NCI-H1417 treated with DMSO at 0.1 percent for 48 hours (cell line): ENCODE results near the gene ISM1.
A peak's percentile ranks its signal among the peaks of the same experiment; 100 is the strongest.

Source experiments
- DNase-seq: peaks from one replicate; lab custom pipeline; 2025; lab: John Stamatoyannopoulos, UW

ISM1 gene

DNA sequence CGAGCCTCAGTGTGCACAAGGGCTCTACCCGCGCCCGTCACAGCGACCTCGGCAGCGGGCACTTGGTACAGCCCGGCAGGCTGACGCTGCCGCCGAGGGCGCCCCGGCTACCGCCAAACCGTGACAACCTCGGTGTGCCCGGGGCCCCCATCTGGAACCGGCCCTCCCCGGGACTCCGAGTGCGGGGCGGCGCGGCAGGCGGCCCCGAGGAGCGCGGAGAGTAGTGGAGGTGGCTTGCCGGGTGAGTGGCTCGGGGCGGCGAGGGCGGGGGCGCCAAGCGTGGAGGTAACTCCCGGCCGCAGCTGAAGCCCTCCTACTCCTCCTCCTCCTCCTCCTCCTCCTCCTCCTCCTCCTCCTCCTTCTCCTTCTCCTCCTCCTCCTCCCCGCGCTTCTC is at the start of gene ISM1:
TSS of gene ISM1 (plus strand) at position 371 of the 394 bp plus-strand sequence. CDS start 503 bp downstream, outside the sequence.
- DNase-seq: no peak

DNA sequence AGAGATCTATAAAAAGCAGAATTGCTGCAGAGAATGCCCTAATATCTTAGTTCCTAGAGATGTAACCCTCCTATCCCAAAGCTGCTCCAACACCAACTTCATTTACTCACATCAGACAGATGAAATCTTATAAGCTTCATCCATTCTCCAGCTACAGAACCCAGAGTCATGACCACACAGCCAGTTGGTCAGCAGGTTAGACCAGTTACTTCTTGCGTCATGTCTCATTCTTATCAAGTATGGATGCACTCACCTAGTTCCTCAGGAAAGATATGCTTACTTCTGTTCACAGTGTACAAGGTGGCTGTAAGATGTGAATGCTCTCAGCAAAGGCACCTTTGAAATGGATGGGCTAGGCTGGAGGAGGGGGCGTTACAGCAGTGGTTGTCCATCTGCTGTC is 47.9 kb upstream of the ISM1 start:
- no peak for DNase-seq

DNA sequence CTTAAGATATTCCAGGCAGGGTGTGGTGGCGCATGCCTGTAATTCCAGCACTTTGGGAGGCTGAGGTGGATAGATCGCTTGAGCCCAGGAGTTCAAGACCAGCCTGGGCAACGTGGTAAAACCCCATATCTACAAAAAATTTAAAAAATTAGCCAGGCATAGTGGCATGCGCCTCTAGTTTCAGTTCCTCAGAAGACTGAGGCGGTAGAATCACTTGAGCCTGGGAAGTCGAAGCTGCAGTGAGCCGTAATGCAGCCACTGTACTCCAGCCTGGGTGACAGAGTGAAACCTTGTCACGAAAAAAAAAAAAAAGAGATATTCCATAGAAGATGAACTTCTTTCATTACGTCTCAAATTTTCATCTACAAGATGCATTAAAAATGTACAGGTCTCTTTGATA is 46.7 kb upstream of the ISM1 start:
- DNase-seq: no peak

DNA sequence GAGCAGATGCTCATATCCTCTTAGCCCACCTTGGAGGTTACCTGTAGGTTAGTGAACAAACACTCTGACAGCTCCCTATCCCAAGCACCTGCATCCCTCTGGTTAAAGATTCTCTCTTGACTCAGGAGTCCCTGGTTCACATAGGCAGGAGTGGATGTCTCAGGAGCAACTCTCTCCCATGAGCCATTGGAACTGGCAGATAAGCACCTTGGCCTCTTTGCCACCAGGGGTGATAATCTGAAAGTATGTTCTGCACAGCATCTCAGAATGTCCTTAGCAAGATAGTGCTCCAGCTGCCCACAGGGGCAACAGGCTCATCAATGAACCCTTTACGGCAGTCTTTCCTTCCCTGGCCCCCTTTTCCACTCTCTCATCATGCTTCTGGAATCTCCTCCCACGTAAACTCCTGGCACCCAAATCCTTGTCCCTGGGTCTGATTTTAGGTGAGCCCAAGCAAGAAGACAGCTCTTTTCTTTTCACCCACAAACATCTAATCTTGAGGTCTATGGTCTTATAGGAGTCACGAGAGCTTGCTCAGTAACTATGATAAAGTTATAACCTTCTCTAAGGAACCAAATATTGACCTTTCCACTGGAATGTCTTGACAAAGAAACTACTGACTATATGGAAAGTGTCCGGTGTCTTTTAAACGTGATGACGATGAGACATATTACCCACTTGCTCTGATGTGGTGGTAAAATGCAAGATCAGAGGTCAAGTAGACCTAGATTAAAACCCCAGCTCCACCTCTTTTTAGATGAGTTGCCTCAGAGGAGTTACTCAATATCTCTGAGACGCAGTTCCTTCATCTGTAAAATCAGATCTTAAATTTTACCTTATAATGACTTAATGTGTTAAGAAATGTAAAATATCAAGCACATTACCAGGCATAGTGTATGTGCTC is 39.8 kb upstream of the ISM1 start:
- DNase-seq: no peak

DNA sequence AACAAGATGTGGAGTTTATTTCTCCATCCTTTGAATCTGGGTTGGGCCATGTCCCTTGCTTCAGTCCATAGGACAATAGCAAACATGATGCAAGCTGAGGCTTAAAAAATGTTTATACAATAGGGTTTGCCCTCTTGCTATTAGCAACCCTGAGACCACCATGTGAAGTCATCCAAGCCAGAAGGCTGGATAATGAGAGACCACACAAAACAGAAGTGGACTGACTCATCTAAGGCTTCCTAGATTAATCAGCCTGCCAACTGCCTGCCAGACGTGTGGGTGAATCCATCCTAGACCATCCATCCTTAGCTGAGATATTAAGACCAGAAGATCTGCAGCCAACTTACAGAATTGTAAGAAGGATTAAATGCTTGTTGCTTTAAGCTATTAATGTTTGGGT is 38.1 kb upstream of the ISM1 start:
- DNase-seq: no peak

DNA sequence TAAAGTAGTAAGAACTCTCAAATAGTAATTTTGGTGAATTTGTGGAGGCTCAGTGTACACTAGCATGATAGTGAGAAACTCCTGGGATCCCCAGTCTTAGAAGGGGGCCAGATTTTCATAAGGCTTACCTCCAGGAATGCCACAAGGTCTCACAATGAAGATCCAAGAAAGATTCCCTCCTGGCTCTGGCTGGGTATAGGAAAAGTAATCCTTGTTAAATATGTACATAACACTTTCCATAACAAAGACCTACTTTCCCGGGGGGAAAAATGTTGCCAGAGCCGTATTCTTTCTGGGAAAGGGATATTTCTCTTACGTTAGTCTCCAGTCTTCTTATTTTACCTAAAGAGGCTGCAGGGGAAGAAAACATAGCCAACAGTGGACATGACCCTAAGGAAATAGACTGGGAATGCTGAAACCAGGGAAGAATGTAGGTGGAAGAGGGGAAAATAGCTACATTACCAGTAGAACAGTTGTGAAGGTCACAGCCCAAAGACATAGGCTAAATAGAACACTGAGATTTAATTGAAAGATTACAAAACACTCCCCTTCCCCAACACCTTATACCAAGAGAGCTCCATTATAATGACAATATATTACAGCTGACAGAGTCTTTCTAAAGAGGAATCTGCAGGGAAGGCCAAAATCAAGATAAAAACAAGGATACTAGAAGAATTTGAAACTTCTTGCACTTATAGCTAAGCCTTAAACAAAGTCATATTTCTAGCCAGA is 34.9 kb upstream of the ISM1 start:
- DNase-seq: no peak

DNA sequence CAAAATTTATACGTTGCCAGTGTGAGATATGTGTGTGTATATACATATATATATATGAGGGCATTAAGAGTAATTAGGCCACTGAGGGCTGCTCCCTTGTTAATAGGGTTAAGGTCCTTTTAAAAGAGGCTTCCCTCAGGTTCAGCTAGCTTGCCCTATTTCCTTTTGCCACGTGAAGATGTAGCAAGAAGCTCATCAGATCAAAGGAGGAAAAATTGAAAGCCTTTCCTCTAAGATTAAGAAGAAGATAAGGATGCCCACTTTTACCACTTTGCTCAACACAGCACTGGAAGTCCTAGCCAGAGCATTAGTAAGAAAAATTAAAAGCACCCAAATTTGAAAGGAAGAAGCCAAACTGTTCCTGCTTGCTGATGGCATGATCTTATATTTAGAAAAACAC is 33.2 kb upstream of the ISM1 start:
- no peak for DNase-seq

DNA sequence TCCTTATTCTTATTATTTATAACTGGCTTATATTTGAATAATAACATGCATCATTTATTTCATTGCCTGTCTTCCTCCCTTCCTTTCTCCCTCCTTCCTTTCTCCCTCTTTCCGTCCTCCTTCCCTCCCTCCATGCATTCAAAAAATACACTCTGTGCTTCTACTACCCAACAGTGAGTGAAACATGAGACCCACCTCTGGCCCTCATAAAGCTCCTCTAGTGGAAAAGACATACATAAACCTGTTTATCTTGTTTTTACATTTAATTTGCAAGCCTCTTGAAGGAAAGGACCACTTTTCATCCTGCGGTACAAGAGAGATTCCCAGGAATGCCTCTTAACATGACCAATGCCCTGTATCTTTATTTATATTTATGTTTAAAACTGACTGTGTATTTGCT is 21.8 kb upstream of the ISM1 start:
- no peak for DNase-seq

DNA sequence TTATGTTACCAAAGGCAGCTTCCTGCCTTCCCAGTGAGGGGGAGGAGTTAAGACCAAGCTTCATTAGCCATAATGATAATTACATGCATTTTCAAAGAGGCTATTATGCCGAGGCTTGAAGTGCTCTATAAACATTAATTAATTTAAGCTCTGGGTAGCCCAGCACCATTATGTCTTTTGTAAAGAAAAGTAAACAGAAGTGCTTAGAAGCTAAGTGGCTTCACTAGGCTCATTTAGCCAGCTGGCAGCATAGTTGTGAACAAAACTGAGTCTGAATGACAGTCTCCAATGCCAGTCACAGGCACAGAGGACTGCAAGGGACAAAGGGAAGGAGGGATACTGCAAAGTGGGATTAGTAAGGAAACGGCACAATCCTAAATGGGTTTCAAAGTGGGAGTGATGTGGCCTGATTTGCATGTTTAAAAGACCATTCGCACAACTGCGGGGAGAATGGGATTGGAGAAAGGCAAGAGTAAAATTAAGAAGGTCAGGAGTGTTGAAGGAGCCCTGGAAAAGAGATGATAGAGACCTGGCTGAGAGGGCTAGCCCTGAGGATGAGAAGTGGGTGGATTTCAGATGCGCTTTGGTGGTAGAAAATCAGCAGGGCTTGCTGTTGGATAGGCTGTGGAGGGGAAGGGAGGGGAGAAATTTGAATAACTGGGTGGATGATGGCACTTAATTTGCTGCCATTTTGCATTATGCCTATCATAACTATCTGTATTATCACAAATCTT is 20.1 kb upstream of the ISM1 start:
- peak; percentile 96 for DNase-seq

DNA sequence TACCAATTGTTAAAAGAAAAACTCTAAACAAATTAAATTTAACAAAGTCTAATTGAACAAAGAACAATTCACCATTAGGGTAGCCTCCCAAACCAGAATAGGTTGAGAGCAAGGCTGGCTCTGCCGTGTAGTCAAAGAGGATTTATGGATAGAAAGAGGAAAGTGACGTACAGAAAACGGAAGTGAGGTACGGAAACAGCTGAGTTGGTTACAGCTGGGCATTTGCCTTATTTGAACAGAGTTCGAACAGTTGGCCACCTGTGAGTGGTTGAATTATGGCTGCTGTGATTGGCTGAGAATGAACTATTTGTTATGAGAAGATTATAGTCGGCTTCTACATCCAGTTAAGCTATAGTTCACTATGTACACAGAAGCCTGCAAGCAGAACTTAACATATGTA is 18.5 kb upstream of the ISM1 start:
- no peak for DNase-seq

DNA sequence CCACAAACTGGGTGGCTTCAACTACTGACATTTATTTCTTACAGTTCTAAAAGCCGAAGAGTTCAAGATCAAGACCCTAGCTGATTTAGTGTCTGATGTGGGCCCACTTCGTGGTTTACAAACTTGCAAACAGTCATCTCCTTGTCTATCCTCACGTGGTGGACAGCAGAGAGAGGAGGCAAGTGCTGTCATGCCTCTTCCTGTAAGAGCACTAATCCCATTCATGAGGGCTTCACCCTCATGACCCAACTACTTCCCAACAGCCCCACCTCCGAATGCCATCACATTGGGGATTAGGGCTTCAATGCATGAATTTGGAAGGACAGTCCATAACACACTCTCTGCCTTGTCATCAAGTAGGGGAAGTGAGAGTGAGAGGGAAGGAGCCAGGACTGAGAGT is 15.6 kb upstream of the ISM1 start:
- DNase-seq: no peak

DNA sequence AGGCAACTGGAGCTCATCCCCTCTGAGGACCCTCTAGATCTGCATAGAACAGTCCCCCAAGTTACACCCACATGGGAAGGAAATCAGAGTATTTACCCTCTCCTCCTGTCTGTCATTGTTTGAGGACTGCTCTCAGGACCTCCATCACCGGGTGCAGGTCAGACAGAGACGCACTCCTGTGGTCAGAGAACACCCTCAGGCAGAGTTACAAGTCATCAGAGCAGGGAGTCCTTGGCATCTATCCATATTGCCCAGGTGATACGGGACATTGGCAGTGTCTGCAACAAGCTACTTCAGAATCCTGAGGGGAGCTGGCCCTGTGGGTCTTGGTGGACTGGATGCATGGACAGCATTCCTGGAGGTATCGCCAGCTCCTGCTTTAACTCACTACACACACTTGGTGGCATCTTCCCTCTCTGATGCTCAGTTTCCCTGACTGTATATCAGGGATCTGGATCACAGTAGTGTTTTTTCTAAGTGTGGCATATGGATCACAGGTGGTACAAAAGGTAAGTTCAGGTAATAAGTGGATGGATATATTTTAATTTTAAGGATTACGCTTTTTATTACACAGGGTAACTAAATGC is 15.1 kb upstream of the ISM1 start:
- DNase-seq: no peak

DNA sequence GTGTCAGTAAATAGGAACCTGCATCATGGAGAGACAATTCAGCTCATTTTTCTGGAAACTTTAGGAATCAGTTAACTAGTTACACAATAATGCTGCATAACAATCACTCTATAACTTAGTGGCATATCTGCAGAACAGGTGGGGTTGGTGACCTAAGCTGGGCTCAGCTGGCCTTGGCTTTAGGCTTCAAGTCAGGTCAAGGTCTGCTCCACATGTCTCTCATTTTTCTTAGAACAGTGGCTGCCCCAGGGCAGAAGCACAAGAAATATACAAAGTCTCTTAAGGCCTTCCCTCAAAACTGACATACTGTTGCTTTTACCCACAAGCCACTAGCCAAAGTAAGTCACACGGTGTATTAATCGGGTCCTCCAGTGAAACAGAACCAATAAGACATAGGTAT is 14.1 kb upstream of the ISM1 start:
- DNase-seq: no peak

DNA sequence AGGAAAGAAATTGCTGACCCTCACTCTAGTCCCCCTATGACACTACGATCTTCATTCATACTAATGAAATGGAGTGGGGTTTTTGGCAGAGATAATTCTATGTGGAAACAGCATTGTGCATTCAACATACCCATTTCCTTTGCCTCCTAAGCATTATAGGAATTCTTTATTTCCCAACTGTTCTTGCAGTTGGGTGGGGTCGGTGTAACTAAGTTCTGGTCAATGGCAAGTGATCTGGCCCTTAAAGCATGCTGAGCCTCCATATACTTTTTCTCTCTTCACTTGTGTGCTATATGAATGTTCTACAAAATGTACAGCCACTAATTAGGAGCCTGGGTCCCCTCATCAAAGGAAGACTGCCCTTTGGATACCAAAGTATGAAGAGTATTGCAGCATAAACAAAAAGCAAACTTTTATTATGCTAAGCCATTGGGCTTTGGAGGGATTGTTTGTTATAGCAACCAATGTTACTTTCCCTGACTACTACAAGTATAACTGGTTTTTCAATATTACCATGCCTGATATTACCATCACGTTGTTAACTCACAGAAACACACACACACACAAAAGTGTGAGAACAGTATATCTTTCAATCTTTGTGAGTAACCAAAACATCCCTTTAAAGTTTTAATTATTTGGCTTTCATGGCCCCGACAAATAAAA is 9.0 kb upstream of the ISM1 start:
- DNase-seq: no peak

DNA sequence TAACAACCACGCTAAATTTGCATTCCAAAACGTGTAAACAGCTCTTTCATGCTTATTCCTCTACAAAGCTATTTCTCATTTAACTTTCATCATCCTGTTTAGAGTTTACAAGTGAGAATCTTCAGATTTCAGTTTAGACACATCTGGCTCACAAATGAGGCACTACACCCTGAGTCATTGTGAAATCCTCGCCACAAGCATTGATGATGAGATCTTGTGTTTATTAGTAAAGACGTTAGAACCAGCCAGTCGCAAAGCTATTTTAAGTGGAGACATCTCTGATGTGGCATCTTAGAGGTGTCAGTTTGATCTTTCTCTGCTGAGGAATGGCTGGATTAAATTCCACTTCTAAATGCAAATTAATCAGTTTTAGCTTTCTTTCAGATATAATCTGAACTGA is 8.3 kb upstream of the ISM1 start:
- DNase-seq: no peak

DNA sequence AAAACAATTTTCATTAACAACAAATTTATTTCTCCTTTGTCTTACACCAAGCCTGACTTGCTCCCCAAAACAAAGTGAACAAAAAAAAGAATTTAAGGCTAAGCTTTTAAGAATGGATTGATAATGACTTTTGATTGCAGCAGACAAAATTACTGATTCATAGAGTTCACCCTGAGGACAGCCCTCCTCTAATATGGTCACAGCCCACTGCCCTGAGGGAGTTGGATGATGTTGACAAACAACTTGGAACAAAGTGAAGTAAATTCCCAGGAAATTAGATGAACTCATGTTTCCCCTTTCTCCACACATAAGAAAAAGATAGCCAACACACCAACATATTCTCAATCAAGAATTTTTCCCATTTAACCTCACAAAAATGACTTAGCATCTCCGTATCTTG is 7.7 kb upstream of the ISM1 start:
- DNase-seq: no peak

DNA sequence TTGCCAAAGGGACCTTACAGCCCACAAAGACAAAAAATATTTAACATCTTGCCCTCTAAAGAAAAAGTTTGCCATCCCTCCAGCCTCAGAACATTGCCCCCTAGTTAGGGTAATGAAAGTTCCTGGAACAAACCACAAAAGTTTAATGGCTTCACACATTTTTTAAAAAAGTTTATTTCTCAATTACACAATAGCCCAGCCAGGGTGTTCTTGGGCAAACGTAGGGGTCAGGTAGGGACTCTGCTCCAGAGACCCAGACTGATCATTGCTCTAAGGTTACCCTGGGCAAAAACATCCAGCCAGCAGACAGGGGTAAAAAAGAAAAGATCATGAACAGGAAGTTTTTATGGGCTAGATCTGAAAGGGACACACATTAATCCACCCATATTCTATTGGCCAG is 4.5 kb upstream of the ISM1 start:
- no peak for DNase-seq

DNA sequence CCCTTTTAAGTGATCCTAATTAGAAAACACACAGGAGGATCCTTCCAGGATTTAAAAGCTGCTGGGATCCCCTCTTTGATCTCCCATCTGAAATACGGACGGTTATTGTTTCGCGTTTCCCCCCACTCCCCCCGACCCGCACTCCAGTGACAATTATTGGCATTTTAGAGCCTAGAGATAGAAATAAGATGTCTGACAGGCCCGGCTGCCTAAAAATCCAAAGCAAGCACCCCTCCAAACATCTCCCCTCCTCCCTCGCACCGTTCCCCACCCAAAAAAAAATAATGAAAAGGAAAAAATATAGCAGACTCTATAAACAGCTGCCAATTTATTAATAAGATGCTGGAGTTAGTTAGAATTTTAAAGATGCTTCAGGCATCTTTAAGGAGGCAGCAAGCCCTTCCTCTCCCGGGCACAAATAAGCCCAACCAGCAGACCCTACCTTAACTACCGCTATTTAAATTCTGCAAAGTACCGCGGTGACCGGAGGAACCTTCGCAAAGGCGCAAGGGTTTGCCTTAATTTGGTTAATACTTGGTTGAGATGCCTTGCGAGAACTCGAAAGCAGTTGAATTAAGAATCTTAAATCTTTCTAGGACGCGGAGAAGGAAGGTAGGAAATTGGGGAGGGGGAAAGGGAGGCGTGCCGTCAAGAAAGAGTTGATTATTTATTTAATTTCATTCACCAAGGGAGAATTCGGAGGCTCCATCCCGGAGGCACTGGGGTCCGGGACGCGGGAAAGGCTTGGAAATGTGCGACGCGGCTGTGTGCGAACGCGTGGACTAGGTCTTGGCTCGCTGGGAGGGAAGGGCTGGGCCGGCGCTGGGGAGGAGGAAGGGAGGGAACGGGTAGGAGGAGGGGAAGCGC is 1.5 kb upstream of the ISM1 start:
- DNase-seq: no peak

DNA sequence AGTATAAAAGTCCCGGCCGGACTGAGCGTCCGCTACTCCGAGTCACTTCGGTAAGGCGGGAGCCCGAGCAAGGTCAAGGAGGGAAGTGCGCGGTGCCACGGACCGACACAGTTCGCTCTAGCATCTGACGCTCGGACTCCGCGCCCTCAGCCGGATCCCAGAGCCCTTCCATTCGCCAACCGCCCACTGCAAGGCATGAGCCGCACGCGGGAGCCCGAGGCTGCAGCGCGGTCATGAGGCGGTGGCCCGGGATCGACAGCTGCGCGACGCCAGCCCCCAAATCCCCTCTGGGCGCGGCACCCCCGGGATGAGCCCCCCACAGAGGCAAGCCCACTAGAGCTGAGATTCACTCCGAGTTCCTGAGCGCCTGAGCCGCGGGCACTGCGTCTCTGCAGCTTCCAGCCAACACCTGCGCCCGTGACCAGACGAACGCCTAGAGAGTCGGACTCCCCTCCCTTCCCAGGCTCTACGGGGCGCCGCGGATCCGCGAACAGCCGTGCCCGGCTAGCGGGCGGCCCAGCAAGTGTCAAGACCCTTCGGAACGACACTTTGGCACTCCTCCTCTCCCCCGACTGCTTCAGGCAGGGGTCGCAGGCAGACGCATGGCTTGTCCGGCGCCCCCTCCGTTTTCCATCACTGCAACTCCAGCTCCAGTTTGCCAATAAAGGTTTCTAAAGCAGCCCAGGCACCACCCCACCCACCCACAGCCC is 725 bp upstream of the ISM1 start:
- no peak for DNase-seq

DNA sequence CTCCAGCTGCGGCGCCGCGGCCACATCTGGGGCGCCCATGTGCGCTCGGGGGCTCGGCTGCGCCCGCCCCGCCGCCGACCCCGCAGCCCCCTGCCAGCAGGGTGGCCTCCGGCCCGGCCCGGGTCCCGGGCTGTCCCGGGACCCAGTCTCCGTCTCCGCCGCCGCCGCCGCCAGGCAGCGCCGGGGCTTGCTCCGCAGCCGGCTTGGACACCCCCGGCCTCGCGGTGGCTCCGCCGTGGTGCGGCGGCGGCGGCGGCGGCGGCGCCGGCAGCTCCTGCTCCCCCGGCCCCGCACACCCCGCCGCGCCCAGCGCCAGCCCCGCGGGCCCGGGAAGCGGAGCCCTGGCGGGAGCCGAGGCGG is 219 bp downstream of the ISM1 start:
- DNase-seq: no peak
